ENCODE data around the gene MT1F.
"Not testable (repeated sequence)": the region's sequence is repeated elsewhere in the genome, so short reads cannot be mapped to it uniquely, and the experiment has no call there.

The MT1F gene

DNA sequence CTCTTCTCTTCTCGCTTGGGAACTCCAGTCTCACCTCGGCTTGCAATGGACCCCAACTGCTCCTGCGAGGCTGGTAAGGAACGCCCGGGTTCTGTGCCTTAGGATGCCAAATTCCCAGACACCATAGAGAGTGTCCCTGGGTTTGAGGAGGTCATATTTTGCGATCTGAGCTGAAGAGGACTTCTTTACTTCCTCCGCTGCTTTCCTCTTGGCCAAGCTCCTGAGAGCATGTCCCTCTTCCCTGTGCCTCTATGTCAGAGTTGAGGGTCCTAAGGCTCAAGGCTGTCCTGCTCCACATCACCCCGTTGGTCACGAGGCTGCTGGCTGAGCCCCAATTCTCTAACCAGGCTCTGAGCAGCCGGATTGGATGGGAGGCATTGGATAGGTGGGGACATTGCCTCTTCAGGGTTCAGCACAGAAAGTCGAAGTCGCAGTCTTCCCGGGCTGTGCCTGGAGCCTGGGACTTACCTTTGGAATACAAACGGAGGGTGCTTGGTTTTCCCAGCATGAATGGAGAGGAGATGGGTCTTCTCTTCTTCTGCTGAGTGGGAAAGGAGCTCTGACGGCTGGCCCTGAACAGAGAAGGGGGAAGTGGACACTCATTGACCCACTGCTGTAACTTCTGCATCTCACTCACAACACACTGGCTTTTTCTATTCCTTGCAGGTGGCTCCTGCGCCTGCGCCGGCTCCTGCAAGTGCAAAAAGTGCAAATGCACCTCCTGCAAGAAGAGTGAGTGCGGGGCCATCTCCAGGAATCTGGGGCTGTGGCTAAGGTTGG, 12.3 kb downstream of the MT1F start:
- Histone ChIP-seq H3K4me1 (ENCODE audit: control insufficient read depth in 2 of 2, insufficient read depth in 1 of 2, low read depth in 1 of 2, low read length in 2 of 2) (no peaks in the 10 kb centered on the region), H2BK12ac (ENCODE audit: low read length) (no peak overlapping the region), H3K4me3 (ENCODE audit: low read length in 2 of 2) (no peak overlapping the region), H3K9ac (ENCODE audit: low read depth, low read length, poor library complexity) (no peak overlapping the region), H3K18ac (ENCODE audit: low read length) (no peak overlapping the region), H3K27ac (replicated peaks; ENCODE audit: low read length) (no peak overlapping the region), H3K79me1 (ENCODE audit: low read depth, low read length) (no peaks in the 10 kb centered on the region), H4K91ac (ENCODE audit: low read depth, low read length, poor library complexity) (no peak overlapping the region), H2BK5ac (ENCODE audit: low read length) (no peak overlapping the region), H3K27me3 (ENCODE audit: control insufficient read depth in 3 of 3, insufficient read depth in 3 of 3, low read depth in 1 of 3, low read length in 3 of 3) (peaks cover 40 to 97% (median 95%) of the 10 kb centered on the region in 3 experiments), H3K9me3 (replicated peaks in 1 of 2; ENCODE audit: control insufficient read depth in 2 of 2, insufficient read depth in 1 of 2, low read depth in 1 of 2, low read length in 2 of 2) (peaks cover 0 to 2% of the 10 kb centered on the region in 2 donors), H4K8ac (ENCODE audit: low read depth, low read length) (no peak overlapping the region), H2BK15ac (ENCODE audit: low read length) (no peak overlapping the region), H3K14ac (ENCODE audit: low read length) (no peak overlapping the region), H3K23ac (ENCODE audit: low read depth, low read length, poor library complexity) (no peak overlapping the region), H3K4ac (ENCODE audit: low read length) (no peak overlapping the region), H2AK5ac (ENCODE audit: low read depth, low read length) (no peak overlapping the region), H3K4me2 (ENCODE audit: insufficient read depth, low read length, poor library complexity, severe bottlenecking) (no peak overlapping the region), H2AFZ (ENCODE audit: low read length) (no peak overlapping the region), H2BK120ac (ENCODE audit: low read depth, low read length) (no peak overlapping the region), H3K36me3 (replicated peaks in 1 of 2; ENCODE audit: control insufficient read depth in 2 of 2, insufficient read depth in 2 of 2, low read length in 2 of 2) (no peaks in the 10 kb centered on the region)
- no CpG with 5 or more reads among the region's 19 CpGs for WGBS, 2 donors (ENCODE audit: extremely low coverage in 2 of 2, insufficient read length in 2 of 2, insufficient replicate concordance in 1 of 2)
- no peak for DNase-seq (ENCODE audit: low spot score)

DNA sequence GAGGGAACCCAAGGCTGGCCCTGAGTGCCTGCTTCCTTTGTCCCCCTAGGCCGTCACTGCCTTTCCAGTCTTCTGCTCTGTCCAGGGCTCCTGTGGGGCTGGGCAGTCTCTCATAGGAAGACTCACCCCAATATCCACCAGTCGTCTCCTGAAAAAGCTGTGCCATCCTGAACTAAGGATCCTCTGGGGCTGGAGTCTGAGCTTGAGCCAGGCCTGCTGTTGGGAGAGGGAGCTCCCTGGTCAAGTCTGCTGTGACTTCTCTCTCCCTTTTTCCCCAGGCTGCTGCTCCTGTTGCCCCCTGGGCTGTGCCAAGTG, 12.8 kb downstream of the MT1F start:
- H2AK5ac ChIP-seq (ENCODE audit: low read depth, low read length) = no peak overlapping the region
- DNase-seq (ENCODE audit: low spot score) = no peak
- H3K27ac ChIP-seq (replicated peaks; ENCODE audit: low read length) = no peak overlapping the region
- H2BK15ac ChIP-seq (ENCODE audit: low read length) = no peak overlapping the region
- no peaks in the 10 kb centered on the region for H3K36me3 ChIP-seq (replicated peaks in 1 of 2; ENCODE audit: control insufficient read depth in 2 of 2, insufficient read depth in 2 of 2, low read length in 2 of 2)
- no peak overlapping the region for H4K91ac ChIP-seq (ENCODE audit: low read depth, low read length, poor library complexity)
- H3K27me3 ChIP-seq (ENCODE audit: control insufficient read depth in 3 of 3, insufficient read depth in 3 of 3, low read depth in 1 of 3, low read length in 3 of 3) = peaks cover 44 to 97% (median 95%) of the 10 kb centered on the region in 3 experiments
- no peak overlapping the region for H3K4ac ChIP-seq (ENCODE audit: low read length)
- H4K8ac ChIP-seq (ENCODE audit: low read depth, low read length) = no peak overlapping the region
- H3K9me3 ChIP-seq (replicated peaks in 1 of 2; ENCODE audit: control insufficient read depth in 2 of 2, insufficient read depth in 1 of 2, low read depth in 1 of 2, low read length in 2 of 2) = peaks cover 0 to 3% of the 10 kb centered on the region in 2 donors
- no peak overlapping the region for H3K14ac ChIP-seq (ENCODE audit: low read length)
- H3K4me2 ChIP-seq (ENCODE audit: insufficient read depth, low read length, poor library complexity, severe bottlenecking) = no peak overlapping the region
- H3K18ac ChIP-seq (ENCODE audit: low read length) = no peak overlapping the region
- H2BK120ac ChIP-seq (ENCODE audit: low read depth, low read length) = no peak overlapping the region
- H2BK12ac ChIP-seq (ENCODE audit: low read length) = no peak overlapping the region
- no peak overlapping the region for H3K9ac ChIP-seq (ENCODE audit: low read depth, low read length, poor library complexity)
- no peak overlapping the region for H3K4me3 ChIP-seq (ENCODE audit: low read length in 2 of 2)
- H3K4me1 ChIP-seq (ENCODE audit: control insufficient read depth in 2 of 2, insufficient read depth in 1 of 2, low read depth in 1 of 2, low read length in 2 of 2) = peaks cover 0 to 2% of the 10 kb centered on the region in 2 donors
- no peaks in the 10 kb centered on the region for H3K79me1 ChIP-seq (ENCODE audit: low read depth, low read length)
- whole genome bisulfite sequencing, 2 donors (ENCODE audit: extremely low coverage in 2 of 2, insufficient read length in 2 of 2, insufficient replicate concordance in 1 of 2) = no CpG with 5 or more reads among the region's 2 CpGs
- H2BK5ac ChIP-seq (ENCODE audit: low read length) = no peak overlapping the region
- H3K23ac ChIP-seq (ENCODE audit: low read depth, low read length, poor library complexity) = peak overlapping the region; percentile 26
- no peak overlapping the region for H2AFZ ChIP-seq (ENCODE audit: low read length)

DNA sequence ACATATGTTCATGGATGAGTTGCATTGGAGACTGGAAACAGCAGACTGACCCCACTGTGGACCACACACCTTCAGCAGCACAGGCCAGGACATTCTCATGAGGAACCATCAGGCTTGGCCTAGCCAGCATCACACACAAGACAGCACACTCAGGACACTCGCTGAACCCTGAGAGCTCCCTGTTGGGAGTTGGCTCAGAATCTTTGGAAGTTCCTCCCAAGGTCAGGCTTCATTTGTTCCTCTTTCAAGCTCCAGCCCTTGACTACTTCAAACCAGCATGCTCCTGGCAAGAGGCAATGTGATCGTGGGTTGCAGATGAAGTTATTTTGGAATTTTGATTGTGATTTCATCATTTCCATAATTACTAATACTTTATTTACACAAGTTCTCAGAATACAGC, 13.9 kb downstream of the MT1F start:
- H2BK5ac ChIP-seq (ENCODE audit: low read length) = not testable (repeated sequence)

DNA sequence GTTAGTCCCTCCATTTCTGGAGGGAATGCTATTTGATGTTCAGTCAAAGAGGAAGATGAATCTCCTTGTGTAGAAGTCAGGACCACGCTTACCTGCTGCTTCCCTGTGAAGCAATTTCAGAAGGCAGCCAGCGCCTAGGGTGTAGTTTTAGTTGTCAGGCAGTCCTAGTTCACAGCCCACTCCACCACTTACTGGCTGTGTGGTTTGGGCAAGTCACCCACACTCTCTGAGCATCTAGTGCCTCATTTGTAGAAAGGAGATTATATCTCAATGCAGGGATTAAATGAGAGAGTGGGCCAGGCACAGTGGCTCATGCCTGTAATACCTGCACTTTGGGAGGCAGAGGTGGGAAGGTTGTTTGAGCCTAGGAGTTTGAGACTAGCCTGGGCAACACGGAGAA, 14.4 kb downstream of the MT1F start:
- H3K27ac ChIP-seq (replicated peaks; ENCODE audit: low read length); H4K91ac ChIP-seq (ENCODE audit: low read depth, low read length, poor library complexity); H2AFZ ChIP-seq (ENCODE audit: low read length); DNase-seq (ENCODE audit: low spot score); H2BK12ac ChIP-seq (ENCODE audit: low read length); H3K9me3 ChIP-seq (replicated peaks in 1 of 2; ENCODE audit: control insufficient read depth in 2 of 2, insufficient read depth in 1 of 2, low read depth in 1 of 2, low read length in 2 of 2); H2AK5ac ChIP-seq (ENCODE audit: low read depth, low read length); H3K4ac ChIP-seq (ENCODE audit: low read length); H2BK15ac ChIP-seq (ENCODE audit: low read length); H3K4me1 ChIP-seq (ENCODE audit: control insufficient read depth in 2 of 2, insufficient read depth in 1 of 2, low read depth in 1 of 2, low read length in 2 of 2); H3K4me2 ChIP-seq (ENCODE audit: insufficient read depth, low read length, poor library complexity, severe bottlenecking); H2BK120ac ChIP-seq (ENCODE audit: low read depth, low read length); H3K4me3 ChIP-seq (ENCODE audit: low read length in 2 of 2); H2BK5ac ChIP-seq (ENCODE audit: low read length); H3K23ac ChIP-seq (ENCODE audit: low read depth, low read length, poor library complexity); H3K9ac ChIP-seq (ENCODE audit: low read depth, low read length, poor library complexity); H3K36me3 ChIP-seq (replicated peaks in 1 of 2; ENCODE audit: control insufficient read depth in 2 of 2, insufficient read depth in 2 of 2, low read length in 2 of 2); H4K8ac ChIP-seq (ENCODE audit: low read depth, low read length); H3K14ac ChIP-seq (ENCODE audit: low read length); H3K79me1 ChIP-seq (ENCODE audit: low read depth, low read length); H3K18ac ChIP-seq (ENCODE audit: low read length): not testable (repeated sequence)
- no CpG with 5 or more reads among the region's 3 CpGs for WGBS, 2 donors (ENCODE audit: extremely low coverage in 2 of 2, insufficient read length in 2 of 2, insufficient replicate concordance in 1 of 2)
- H3K27me3 ChIP-seq (ENCODE audit: control insufficient read depth in 3 of 3, insufficient read depth in 3 of 3, low read depth in 1 of 3, low read length in 3 of 3) = peaks cover 43 to 97% (median 94%) of the 10 kb centered on the region in 3 experiments

More for the DNA sequence above, 13.9 kb downstream of the MT1F start:
- H2AFZ ChIP-seq (ENCODE audit: low read length); DNase-seq (ENCODE audit: low spot score); H3K18ac ChIP-seq (ENCODE audit: low read length); H2BK120ac ChIP-seq (ENCODE audit: low read depth, low read length); H2AK5ac ChIP-seq (ENCODE audit: low read depth, low read length); H3K14ac ChIP-seq (ENCODE audit: low read length); H3K4ac ChIP-seq (ENCODE audit: low read length); H3K4me1 ChIP-seq (ENCODE audit: control insufficient read depth in 2 of 2, insufficient read depth in 1 of 2, low read depth in 1 of 2, low read length in 2 of 2); H2BK15ac ChIP-seq (ENCODE audit: low read length); H3K9me3 ChIP-seq (replicated peaks in 1 of 2; ENCODE audit: control insufficient read depth in 2 of 2, insufficient read depth in 1 of 2, low read depth in 1 of 2, low read length in 2 of 2); H2BK12ac ChIP-seq (ENCODE audit: low read length); H4K91ac ChIP-seq (ENCODE audit: low read depth, low read length, poor library complexity); H4K8ac ChIP-seq (ENCODE audit: low read depth, low read length); H3K9ac ChIP-seq (ENCODE audit: low read depth, low read length, poor library complexity); H3K36me3 ChIP-seq (replicated peaks in 1 of 2; ENCODE audit: control insufficient read depth in 2 of 2, insufficient read depth in 2 of 2, low read length in 2 of 2); H3K4me3 ChIP-seq (ENCODE audit: low read length in 2 of 2); H3K27ac ChIP-seq (replicated peaks; ENCODE audit: low read length); H3K79me1 ChIP-seq (ENCODE audit: low read depth, low read length); H3K4me2 ChIP-seq (ENCODE audit: insufficient read depth, low read length, poor library complexity, severe bottlenecking); H3K23ac ChIP-seq (ENCODE audit: low read depth, low read length, poor library complexity): not testable (repeated sequence)
- peaks cover 48 to 97% (median 94%) of the 10 kb centered on the region in 3 experiments for H3K27me3 ChIP-seq (ENCODE audit: control insufficient read depth in 3 of 3, insufficient read depth in 3 of 3, low read depth in 1 of 3, low read length in 3 of 3)
- no CpG with 5 or more reads among the region's 2 CpGs for whole genome bisulfite sequencing, 2 donors (ENCODE audit: extremely low coverage in 2 of 2, insufficient read length in 2 of 2, insufficient replicate concordance in 1 of 2)

All from neuronal stem cell (in vitro differentiated cells).